ENCODE data around the gene SRSF1.
A peak's percentile ranks its signal among the peaks of the same experiment; 100 is the strongest.
"Not testable (repeated sequence)": the region's sequence is repeated elsewhere in the genome, so short reads cannot be mapped to it uniquely, and the experiment has no call there.

Gene SRSF1, protein sequence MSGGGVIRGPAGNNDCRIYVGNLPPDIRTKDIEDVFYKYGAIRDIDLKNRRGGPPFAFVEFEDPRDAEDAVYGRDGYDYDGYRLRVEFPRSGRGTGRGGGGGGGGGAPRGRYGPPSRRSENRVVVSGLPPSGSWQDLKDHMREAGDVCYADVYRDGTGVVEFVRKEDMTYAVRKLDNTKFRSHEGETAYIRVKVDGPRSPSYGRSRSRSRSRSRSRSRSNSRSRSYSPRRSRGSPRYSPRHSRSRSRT

DNA sequence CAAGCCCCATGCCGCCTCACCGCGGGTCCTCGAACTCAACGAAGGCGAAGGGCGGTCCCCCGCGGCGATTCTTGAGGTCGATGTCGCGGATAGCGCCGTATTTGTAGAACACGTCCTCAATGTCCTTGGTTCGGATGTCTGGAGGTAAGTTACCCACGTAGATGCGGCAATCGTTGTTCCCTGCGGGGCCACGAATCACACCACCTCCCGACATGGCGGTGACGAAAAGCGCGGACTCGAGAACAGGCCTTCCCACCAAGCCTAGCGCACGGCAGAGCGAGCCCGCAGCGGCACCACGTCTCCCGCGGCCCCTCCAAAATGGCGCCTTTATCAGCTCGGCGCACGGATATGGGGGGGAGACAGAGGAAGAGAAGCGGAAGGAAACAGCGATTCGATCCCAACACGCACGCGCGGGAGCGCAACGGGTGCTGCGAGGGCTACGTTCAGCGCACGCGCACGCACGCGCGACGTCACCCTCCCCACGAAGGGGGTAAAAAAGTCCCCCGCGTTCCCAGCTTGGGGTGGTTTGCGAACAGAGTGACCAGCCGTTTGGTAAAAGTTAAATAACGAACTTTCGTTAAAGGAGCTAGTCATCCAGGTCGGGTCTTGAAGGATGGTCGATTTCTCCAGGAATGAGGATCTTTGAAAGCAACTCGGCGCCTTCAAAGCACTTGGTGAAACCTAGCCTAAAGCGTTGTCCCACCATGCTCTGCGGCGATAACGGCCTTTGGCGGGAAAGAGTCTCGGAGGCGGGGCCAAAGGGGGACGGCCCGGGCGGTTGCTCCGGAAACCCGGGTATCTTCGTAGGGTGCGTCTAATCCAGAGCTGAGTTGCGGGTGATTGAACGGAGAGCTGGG is at the start of gene SRSF1:
Gene SRSF1 (minus strand): TSS at position 323 of the 857 bp plus-strand sequence. CDS start 109 bp downstream, at position 214.
- FAIRE-seq, result peak; percentile 90

- FAIRE-seq, result no peak
These were observed 49.4 kb upstream of the SRSF1 start for GRCh38 chr17:58056476-58056875.

- FAIRE-seq, result no peak
These were observed 47.6 kb upstream of the SRSF1 start for GRCh38 chr17:58054641-58055040.

GRCh38 chr17:58052945-58053715 is 46.1 kb upstream of the SRSF1 start:
- no peak for FAIRE-seq

DNA sequence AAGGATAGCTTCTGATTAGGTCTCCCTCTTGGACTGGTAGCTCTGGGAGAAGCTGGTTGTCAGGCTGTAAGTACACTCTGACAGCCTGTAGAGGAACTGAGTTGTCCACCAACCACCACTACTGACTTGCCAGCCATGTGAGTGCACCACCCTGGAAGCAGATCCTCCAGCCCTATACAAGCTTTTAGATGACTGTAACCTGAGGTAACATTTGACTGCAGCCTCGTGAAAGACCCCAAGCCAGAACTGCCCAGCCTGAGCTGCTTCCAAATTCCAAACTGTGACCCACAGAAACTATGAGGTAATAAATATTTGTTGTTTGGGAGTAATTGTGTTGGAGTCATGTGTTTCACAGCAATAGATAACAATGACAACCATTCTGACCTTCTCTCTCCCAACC is 45.4 kb upstream of the SRSF1 start:
- FAIRE-seq, result no peak

GRCh38 chr17:58051468-58051867 is 44.4 kb upstream of the SRSF1 start:
- FAIRE-seq, result no peak

GRCh38 chr17:58050966-58051365 is 43.9 kb upstream of the SRSF1 start:
- FAIRE-seq, result no peak

DNA sequence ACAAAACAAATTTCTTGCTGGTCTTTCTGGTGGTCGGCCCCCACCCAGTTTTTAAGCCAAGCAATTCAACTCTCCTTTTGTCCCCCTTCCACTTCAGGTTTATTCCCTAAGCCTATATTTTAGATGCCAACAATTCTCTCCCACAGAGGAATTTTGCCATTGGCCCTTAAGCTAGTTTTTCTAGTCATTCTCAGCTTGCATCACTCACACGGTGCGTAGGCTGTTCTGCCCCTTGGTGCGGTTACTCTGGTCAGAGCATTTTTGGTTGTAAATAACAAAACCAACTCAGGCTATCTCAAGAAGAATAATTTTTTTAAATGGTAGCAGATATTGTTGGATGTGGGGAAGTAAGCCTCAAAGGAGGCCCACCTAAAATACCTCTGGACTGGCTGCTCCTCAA is 42.5 kb upstream of the SRSF1 start:
- no peak for FAIRE-seq

DNA sequence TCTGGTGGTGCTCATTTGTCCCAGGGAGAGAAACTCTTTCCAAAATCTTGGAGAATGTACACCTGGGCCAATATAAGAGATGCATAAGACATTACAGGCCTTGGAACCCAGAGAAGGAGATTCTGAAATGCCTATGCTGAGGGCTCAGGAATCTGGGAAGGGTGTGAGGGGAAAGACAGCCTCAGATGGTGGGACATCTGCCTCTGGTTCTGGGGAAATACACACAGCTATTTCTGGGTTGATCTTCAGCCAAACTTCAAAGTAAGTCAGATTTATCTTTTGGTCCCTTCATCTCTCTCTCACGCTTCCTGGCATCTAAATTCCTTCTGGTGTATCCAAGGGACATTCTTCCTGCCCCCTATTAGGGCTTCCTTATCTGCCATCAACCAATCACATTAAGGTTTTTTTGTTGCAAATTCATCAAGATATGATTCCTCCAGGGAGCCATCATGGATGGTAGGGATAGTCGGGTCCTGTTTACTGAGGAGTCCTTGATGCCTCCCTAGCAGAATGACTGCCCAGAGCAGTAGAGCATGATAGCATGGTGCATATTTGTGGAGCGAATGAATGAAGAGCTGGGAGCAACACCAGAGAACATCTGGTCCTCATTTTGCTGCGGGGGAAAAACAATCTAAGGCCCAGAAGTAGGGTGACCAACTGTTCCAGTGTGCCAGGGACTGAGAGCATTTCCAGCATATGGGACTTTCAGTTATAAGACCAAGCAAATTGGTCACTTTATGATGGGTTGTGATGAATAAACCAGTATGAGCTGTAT is 40.5 kb upstream of the SRSF1 start:
- no peak for FAIRE-seq

GRCh38 chr17:58046239-58047094 is 39.4 kb upstream of the SRSF1 start:
- no peak for FAIRE-seq

- FAIRE-seq, result not testable (repeated sequence)
These were observed 37.2 kb upstream of the SRSF1 start for GRCh38 chr17:58044256-58044655.

DNA sequence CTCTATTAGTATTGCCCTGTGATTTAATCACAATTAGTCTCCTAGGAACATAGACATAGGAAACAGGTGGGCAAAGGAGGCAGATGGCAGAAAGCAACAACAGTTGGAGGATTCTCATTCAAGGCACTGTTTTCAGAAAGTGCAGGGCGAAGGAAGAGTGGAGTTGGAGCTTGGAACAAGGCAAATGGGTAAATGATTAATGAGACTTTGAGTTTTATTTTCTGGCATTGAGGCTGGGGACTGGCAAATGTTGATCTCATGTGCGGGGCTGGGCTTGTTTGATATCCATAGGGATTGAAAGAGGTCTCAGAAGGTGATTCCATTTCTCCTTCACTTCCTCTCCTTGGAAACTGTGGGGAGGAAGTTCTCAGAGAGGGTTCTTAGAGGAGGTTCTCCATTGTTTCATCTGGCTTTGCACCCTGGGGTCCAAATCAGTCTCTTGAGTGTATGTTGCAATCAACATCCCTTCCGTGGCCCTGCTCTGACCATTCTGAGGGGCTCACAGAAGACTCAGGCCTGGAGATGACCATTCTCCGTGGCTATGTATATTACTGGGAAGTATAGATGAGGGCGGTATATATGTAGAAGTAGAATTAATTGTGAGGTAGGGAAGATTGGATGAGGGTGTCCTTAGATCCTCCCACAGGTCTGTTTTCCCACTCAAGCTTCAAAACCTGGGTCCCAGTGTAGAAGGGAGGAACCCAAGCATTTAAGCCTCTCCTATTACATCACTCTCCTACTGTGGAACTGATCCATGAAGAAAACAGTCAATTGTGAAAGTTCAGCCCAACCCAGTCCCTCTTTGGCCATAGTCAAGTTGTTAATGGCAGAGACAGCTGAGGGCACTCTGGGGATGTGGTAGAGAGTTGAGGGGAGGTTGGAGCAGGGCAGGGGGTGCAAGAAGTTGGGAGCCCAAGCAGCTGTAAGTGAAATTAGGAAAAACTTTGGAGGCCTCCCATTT is 36.5 kb upstream of the SRSF1 start:
- FAIRE-seq, result no peak

DNA sequence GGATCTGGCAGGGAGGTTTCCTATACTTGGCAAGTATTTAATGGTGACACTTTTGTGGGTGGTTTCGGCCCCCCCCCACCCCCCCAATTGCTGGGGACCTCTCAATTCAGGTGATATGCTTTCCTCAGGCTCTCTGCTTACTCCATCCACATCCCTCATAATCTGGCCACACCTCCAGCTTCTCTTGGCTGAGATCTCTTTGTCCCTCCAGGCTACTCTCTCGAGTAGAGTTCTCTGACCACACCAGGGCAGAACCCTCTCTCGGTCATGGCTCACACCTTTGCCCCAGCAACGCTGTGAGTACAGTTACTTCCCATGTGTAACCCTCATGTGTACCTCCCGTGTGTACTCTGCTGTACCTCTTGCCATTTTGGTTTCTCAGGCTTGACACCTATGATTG is 34.1 kb upstream of the SRSF1 start:
- no peak for FAIRE-seq

GRCh38 chr17:58040386-58040785 is 33.3 kb upstream of the SRSF1 start:
- no peak for FAIRE-seq

DNA sequence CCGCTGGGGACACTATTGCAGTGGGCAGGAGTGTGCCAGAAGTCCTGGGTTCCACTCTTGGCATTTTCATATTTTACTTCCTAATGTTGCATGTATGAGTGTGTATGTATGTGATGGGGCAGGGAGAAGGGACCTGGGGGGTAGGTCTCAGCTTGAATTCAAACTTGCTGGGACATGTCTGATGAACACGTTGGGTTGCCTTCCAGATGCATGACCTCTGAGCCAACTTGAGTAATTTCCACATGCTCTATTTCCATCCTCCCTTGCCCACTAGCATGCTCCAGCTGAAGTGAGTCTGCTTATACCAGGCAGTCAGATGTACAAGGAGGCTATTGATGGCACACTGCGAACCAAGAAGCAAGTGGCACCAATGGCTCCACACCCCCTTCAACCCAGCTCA is 32.9 kb upstream of the SRSF1 start:
- FAIRE-seq, result no peak

DNA sequence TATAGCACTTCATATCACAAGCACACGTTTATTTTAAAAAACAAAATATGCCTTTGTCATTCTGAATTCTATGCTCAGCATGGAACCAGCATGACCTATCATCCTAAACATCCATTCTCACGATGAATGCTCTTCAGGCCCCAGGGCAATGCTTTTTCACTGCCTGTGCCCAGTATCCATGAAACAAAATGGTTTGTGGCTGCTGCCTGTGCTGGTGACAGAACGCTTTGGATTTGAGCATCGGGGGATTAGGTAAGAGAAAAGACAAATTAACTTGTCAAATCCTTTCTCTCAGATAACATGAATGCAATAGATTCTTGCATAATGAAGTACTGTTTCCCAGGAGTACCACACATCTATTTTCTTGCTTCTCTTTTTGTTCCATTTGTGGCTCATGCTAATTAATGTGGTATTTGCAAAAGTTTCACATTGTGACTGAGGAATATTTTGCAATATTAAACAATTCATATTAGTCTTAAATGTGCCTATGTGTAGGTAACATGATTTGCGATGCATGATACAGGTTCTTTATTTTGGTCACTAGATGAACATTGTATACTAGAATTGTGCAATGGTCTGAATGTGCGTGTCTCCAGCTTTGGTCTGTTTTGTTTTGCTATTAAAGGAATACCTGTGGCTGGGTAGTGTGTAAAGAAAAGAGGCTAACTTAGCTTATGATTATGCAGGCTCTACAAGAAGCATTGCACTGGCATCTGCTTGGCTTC is 25.8 kb upstream of the SRSF1 start:
- no peak for FAIRE-seq

DNA sequence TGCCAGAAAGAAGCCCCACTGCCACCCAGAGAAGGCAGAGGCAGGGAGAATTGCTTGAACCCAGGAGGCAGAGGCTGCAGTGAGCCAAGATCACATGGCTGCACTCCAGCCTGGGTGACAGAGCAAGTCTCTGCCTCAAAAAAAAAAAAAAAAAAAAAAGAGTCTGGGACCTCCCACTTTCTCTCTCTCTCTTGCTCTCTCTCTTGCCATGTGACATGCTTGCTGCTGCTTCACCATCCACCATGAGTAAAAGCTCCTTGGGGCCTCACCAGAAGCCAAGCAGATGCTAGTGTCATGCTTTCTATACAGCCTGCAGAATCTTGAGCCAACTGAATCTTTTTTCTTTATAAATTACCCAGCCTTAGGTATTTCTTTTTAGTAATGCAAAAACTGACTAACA is 21.5 kb upstream of the SRSF1 start:
- no peak for FAIRE-seq

DNA sequence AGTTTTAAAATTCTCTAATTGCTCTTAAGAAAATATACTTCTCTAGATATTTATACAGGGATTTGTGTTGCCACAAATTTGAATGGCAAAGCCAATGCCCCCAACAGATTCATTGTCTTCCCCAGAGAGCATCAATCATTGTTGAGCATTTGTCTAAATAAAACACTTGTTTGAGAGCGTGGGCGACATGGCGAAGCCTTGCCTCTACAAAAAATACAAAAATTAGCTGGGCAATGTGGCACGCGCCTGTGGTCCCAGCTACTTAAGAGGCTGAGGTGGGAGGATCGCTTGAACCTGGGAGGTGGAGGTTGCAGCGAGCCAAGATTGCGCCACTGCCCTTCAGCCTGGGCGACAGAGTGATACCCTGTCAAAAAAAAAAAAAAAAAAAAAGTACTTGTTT is 13.4 kb upstream of the SRSF1 start:
- no peak for FAIRE-seq

DNA sequence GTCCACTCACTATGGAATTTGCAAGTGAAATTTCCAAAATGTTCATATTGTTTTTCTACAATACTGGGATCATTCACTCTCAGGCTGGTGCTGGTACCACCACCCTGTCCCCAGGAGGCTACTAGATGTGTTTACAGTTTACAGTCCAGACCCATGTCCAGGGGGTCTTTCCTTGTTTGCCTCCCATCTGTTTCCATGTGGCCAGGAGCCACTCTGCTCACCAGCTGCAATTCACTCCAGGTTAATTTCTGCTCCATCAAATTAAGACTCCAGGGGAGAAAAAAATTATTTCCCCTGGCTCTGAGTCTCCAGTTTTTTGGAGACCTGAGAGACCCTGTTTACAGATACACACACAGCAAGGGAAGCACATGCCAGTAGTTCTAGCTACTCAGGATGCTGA is 12.5 kb upstream of the SRSF1 start:
- FAIRE-seq, result no peak

- no peak for FAIRE-seq
These were observed 12.0 kb upstream of the SRSF1 start for GRCh38 chr17:58019039-58019438.

All from A204.1 (cell line).